ENCODE measurements around the gene SPINT3. TPM values are rescaled to one million over a fixed set of nuclear protein-coding genes. Genes with fewer than 3 reads are reported as not detected.

The SPINT3 gene
- total RNA-seq, 2 experiments from 2014 or later = not detected

GRCh38 chr20:45539382-45539781 lies 24.0 kb upstream of the SPINT3 start, which contains the start of gene WFDC6:
Gene WFDC6 (minus strand): TSS chr20:45539482. CDS start chr20:45539407, 75 bp downstream.
- H3K27ac Mint-ChIP-seq = no peak within 1 kb of the TSS
- CTCF ChIA-PET = no interaction called here

GRCh38 chr20:45538209-45538799 lies 22.9 kb upstream of the SPINT3 start:
- ATAC-seq (ENCODE audit: poor library complexity) = no peak
- H3K4me3 ChIP-seq (ENCODE audit: low read length) = no peak overlapping the region
- no peak for DNase-seq
- Mint-ChIP-seq H3K4me1 (ENCODE audit: low read depth) (no peaks in the 10 kb centered on the region), H3K27me3 (peaks cover 23% of the 10 kb centered on the region), H3K36me3 (ENCODE audit: low read depth) (no peaks in the 10 kb centered on the region), H3K9me3 (no peaks in the 10 kb centered on the region), H3K27ac (no peak overlapping the region), H3K4me3 (no peak overlapping the region)
- TF ChIP-seq CTCF (IDR thresholded peaks at IDR 0.05) = no peak
- H3K4me1 ChIP-seq (ENCODE audit: insufficient read depth, low read length) = no peaks in the 10 kb centered on the region
- H3K27ac ChIP-seq (ENCODE audit: low read depth in 1 of 2, low read length in 2 of 2) = no peak overlapping the region
- ChIA-PET CTCF (no interaction called here), POLR2A (no interaction called here)
- H3K36me3 ChIP-seq (ENCODE audit: insufficient read depth, low read length) = no peaks in the 10 kb centered on the region
- H3K9me3 ChIP-seq (ENCODE audit: control insufficient read depth in 1 of 2, insufficient read depth in 1 of 2, low read length in 2 of 2) = no peaks in the 10 kb centered on the region
- intact Hi-C loops (cut with DNase I, micrococcal nuclease) = no loop called here
- H3K27me3 ChIP-seq (ENCODE audit: control insufficient read depth in 1 of 2, insufficient read depth in 2 of 2, low read length in 2 of 2) = peaks cover 22 to 29% of the 10 kb centered on the region in 2 experiments

More at GRCh38 chr20:45539382-45539781, 24.0 kb upstream of the SPINT3 start, which contains the start of gene WFDC6:
- Mint-ChIP-seq H3K27me3 (peaks cover 33% of the 10 kb centered on the region), H3K36me3 (ENCODE audit: low read depth) (no peaks in the 10 kb centered on the region), H3K9me3 (no peaks in the 10 kb centered on the region), H3K4me3 (no peak within 1 kb of the TSS), H3K4me1 (ENCODE audit: low read depth) (no peaks in the 10 kb centered on the region)
- DNase-seq = no peak
- H3K27ac ChIP-seq (ENCODE audit: low read depth in 1 of 2, low read length in 2 of 2) = no peak within 1 kb of the TSS
- H3K4me1 ChIP-seq (ENCODE audit: insufficient read depth, low read length) = no peaks in the 10 kb centered on the region
- no peaks in the 10 kb centered on the region for H3K36me3 ChIP-seq (ENCODE audit: insufficient read depth, low read length)
- intact Hi-C loops (cut with DNase I, micrococcal nuclease) = no loop called here
- H3K27me3 ChIP-seq (ENCODE audit: control insufficient read depth in 1 of 2, insufficient read depth in 2 of 2, low read length in 2 of 2) = peaks cover 22 to 29% of the 10 kb centered on the region in 2 experiments
- no peak for TF ChIP-seq CTCF (IDR thresholded peaks at IDR 0.05)
- no peak for ATAC-seq (ENCODE audit: poor library complexity)
- H3K9me3 ChIP-seq (ENCODE audit: control insufficient read depth in 1 of 2, insufficient read depth in 1 of 2, low read length in 2 of 2) = no peaks in the 10 kb centered on the region
- H3K4me3 ChIP-seq (ENCODE audit: low read length) = no peak within 1 kb of the TSS
- POLR2A ChIA-PET = no interaction called here

GRCh38 chr20:45527294-45527693 lies 11.9 kb upstream of the SPINT3 start:
- intact Hi-C loops (cut with DNase I, micrococcal nuclease) = no loop called here
- H3K36me3 ChIP-seq (ENCODE audit: insufficient read depth, low read length) = no peaks in the 10 kb centered on the region
- ChIA-PET CTCF (no interaction called here), POLR2A (no interaction called here)
- Mint-ChIP-seq H3K4me1 (ENCODE audit: low read depth) (no peaks in the 10 kb centered on the region), H3K4me3 (no peak overlapping the region), H3K36me3 (ENCODE audit: low read depth) (no peaks in the 10 kb centered on the region), H3K9me3 (no peaks in the 10 kb centered on the region), H3K27ac (no peak overlapping the region), H3K27me3 (peaks cover 73% of the 10 kb centered on the region)
- no peak overlapping the region for H3K4me3 ChIP-seq (ENCODE audit: low read length)
- peaks cover 3 to 15% of the 10 kb centered on the region in 2 experiments for H3K27me3 ChIP-seq (ENCODE audit: control insufficient read depth in 1 of 2, insufficient read depth in 2 of 2, low read length in 2 of 2)
- no peaks in the 10 kb centered on the region for H3K9me3 ChIP-seq (ENCODE audit: control insufficient read depth in 1 of 2, insufficient read depth in 1 of 2, low read length in 2 of 2)
- H3K27ac ChIP-seq (ENCODE audit: low read depth in 1 of 2, low read length in 2 of 2) = no peak overlapping the region
- no peak for ATAC-seq (ENCODE audit: poor library complexity)
- H3K4me1 ChIP-seq (ENCODE audit: insufficient read depth, low read length) = no peaks in the 10 kb centered on the region
- no peak for TF ChIP-seq CTCF (IDR thresholded peaks at IDR 0.05)
- DNase-seq = no peak

Data from CD4-positive, alpha-beta T cell (primary cell).